Jurkat, Clone E6-1 (cell line): Measurements from ENCODE around the gene RBMS3.

Experiments
- DNase-seq: peaks from one replicate; pipeline ENCODE4 v3.0.0-alpha.2; 2011; ENCODE audit warnings: low read depth, low spot score
- H3K4me3 ChIP-seq: 2 replicates; pipeline ENCODE4 v1.5.1; 2011; ENCODE audit warnings: mild to moderate bottlenecking, low read length, control low read depth, moderate library complexity

The RBMS3 gene

DNA sequence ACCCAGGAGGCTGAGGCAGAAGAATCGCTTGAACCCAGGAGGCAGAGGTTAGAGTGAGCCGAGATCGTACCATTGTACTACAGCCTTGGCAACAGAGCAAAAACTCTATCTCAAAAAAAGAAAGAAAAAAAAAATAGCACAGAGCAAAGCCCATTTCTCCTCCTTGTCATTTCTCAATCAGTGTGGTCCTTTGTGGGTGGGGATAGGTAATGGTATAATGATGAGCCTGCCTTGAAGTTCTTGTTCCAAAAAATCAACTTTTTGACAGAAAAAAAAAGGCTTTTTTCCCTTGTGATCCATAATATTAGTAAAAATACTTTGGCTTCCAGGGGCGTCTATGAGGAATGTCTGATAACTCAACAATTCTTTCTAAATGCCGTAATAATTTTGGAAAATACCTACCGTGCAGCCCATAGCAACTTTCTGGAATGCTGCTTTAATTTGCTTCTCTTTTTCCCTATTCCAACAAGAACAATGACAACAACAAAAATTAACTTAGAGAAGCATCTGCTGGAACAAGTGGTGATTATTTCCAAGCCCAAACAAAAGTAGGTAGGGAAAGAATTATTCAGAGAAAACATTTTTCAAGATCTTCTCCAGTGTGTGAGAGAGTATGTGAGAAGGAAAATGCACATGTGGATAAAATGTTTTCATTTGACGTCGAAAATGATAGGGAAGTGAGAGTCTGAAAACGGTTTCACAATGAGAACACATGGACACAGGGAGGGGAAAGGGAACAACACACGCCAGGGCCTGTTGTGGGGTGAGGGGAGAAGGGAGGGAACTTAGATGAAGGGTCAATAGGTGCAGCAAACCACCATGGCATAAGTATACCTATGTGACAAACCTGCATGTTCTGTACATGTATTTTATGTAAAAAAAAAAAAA lies 337.8 kb downstream of the RBMS3 start:
- H3K4me3 ChIP-seq = no peak overlapping the region

DNA sequence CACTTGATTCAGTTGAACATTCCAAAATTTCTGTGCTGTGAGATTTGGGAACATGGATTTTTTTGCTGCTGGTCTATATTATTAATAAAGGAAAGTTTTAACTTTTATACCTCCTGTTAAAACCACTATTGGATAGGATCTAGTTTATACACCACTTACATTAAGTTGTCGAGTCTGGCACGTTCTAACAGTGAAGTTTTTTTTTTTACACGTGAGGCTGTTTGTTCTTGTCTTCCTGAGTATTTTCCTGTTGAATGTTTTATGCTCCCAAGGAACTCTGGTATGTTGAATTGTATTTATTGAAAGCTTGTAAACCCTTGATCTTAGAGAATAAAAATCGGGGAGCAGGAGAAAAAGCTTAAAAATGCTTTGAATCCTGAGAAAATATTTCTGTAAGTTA lies 338.8 kb downstream of the RBMS3 start:
- DNase-seq = no peak
- no peak overlapping the region for H3K4me3 ChIP-seq

More for the DNA sequence above, 337.8 kb downstream of the RBMS3 start:
- DNase-seq = no peak

DNA sequence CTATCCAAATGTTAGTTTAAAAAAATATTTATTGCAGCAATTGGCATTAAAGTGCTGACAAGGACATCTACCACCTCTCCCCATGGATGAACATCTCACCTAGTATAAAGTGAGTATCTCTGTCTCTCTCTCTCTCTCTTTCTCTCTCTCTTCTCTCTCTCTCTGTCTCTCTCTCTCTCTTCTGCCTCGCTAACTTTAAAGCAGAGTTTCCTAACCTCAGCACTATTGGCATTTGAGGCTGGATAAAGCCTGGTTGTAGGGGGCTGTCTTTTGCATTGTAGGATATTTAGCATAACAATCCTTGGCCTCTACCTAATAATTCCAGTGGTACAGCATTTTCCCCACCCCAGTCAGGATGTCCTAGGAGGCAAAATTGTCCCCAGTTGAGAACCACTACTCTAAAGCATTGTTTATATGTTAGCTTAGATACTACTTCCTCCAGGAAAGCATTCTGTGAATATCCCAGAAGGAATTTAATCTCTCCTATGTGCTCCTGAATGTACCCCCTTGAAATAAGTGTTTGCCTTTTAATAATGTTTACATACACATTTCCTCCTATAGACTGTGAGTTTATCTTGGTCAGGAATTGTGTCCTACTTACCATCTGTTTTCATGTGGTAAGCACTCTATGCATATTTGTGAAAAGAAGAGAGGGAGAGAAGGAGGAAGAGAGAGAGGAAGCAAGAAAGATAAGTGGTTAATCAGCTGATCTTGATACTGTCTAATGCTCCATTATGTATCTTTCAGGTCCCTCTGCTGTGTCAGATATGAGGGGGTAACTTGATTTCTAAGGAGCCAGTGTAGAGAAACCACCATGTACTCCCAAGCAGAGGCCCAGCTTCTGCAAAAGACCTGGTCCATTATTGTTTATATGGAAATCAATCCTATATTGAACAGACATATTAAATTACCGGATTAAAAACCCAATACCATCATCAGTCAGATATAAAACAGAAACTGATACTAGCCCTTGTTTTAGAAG lies 346.6 kb downstream of the RBMS3 start:
- H3K4me3 ChIP-seq = no peak overlapping the region
- no peak for DNase-seq

DNA sequence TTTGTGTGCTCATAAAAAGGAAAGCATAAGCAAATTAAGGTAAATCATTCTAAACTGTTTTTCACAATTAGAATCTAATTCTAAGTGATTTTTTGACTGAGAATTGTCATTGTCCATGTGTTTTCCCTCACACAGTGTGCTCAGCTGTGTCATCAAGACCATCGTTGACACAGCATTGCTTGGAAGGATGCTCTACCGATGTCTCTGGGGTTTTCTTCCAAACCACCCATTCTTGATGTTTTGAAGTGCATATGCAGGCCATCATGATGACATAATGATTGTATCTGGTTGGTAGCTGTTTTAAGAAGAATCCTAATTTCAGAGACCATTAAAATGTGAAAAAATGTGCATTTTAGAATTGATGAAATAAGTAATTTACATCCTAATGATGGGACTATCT lies 347.9 kb downstream of the RBMS3 start:
- no peak for DNase-seq
- no peak overlapping the region for H3K4me3 ChIP-seq

DNA sequence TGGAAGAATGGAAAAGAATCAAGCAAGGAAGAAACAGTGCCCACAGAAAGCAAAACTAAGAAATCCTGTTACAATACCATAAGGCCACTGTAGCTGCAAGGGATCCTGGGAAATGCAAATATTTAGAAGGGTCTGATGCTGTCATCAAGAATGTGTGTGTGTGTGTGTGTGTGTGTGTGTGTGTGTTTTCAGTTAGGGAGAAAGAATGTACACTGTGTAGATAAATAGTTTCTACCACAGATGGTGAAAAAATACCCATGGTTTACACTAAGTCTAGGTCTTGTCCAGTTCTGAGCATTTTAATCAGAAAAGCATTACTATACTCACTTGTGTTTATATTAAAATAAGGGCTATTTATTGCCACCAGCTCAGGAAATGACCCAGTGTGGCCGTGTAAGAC lies 355.0 kb downstream of the RBMS3 start:
- H3K4me3 ChIP-seq = no peak overlapping the region
- no peak for DNase-seq

DNA sequence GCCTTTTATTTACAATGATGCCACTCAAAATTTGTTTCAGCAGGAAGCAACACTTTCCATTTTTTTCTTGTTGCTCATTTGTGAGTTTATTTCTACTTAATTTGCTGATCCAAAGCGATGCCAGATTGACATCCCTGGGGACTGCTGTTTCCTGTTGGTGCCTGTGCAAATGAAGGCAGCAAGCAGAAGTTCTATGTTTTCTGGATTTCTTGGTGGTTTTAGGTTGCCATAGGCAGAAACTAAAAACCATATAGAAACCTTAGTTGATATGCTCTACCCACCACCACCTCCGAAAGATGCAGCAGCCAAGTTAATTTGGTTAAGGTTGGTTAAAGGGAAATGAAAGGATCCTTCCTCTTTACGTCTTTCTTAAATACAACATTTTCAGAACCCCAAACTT lies 356.2 kb downstream of the RBMS3 start:
- H3K4me3 ChIP-seq = no peak overlapping the region
- no peak for DNase-seq

DNA sequence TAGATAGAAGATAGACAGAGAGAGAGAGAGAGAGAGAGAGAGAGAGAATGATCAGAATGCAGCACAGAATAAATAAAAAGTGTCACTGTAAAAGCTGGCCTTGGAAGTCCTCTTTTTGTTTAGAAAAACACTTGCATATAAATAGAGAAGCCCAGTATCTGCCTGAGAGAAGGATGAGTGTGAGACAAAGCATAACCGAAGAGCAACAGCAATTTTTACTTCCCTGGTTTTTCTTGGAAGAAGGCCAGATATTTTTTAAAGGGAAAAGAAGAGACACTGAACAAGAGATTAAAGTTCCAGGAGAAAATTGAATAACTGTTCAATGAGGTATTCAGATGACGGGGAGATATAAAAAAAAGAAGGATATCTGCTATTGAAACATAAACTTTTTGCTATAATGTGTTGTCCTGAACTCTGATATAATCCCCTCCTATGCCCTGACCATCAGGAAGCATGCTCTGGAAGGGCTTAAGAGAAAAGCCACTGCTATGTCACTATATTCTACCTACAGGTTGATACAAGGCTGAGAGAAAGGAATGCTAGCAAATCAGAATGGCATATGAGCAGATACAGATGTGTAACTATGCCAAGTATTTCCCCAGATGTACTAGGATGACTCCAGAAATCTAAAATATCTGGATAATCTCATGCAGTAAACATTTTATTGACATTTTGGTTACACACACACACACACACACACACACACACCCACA lies 358.9 kb downstream of the RBMS3 start:
- no peak overlapping the region for H3K4me3 ChIP-seq
- DNase-seq = no peak

DNA sequence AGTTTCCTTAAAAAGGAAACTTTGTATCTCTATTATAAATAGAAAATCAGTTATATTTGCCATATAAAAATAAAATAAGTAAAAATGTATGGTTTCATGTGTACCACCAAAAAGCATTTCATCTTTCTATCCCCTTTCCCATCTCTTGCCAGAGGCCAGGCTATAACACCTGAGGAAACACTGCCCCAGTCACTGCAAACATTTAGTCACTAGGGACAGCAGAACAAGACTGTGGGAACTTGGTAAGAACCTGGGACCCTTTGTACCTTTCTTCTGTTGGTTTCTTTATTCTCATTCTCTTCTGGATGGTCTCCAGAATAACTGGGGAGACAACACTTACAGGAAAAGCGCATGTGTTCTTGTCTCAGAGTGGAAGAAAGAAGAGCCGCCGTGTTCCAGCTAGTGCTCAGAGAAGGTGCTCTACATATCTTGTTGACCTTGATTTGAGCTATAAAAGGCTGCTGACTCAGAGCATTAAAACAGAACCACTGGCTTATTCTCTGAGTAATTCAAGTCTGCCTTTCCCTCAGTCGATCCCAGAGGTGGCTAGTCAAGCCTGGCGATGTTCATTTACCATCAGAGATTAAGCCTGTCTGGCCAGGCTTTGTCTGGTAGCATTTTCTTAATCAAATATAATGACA lies 361.6 kb downstream of the RBMS3 start:
- H3K4me3 ChIP-seq = no peak overlapping the region
- DNase-seq = no peak

DNA sequence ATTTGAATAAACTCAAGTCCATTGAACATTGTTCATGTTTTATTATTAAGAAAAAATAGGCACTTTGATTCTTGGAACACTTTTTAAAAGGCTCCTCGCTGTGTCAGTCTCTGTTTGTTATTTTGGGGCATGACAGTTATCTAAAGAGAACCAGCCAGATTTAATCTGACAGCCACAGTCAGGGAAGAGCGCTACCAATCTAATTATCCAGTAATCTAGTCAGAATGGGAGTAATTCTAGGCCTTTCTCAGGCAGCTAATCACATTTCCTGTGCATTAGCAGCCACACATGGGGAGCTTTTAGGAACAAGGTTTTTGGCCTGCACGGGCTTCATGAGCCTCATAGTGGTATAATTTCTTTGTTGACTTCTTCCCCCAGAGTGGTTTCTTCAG lies 362.2 kb downstream of the RBMS3 start:
- no peak for DNase-seq
- no peak overlapping the region for H3K4me3 ChIP-seq

DNA sequence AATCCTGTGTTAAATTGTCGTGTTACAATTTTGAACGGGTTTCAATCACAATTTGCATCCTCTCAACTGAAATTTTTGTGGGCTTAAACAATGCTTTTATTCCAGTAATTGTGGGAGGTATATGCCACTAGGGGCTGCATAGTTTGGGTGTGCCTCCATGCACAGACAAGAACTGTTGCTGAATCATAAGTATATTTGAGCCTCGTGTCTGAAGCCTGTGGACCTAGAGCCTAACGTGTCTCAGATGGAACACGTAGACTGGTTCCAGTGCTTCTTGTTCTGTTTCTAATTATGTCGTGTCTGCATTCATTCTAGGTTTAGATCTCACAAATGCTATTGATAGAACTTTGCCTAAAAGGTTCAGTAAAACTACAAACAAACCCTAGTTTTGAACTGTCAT lies 363.4 kb downstream of the RBMS3 start:
- no peak for DNase-seq
- H3K4me3 ChIP-seq = no peak overlapping the region

DNA sequence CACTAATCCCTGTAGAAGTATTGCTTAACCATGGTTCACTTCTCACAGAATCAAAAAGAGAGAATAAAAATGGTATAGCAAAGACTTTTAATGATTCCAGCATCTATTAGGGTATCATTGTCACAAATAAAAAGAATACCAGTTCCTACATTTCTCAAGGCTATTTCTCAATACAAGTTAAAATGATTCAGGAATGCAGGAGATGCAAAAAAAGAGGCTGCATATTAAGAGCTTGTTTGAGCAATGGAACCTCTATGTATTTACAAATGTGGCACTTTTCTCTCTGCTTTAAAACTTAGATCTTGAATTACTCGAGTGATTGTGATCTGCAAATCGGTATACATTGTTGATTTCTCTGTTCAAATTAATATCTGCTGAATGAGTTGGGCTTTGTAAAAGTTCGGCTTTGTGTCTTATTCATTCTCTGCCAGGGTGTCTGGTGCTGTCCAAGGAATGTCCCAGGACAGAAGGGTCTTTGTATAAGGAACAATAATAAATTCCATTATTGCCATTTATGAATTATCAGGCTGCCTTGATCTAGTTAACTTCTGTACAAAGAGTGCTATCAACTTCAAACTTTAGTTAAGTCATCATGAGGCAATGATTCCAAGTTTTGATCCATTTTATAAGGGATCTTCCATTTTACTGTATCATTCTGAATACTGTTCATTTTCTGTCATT lies 364.2 kb downstream of the RBMS3 start:
- no peak for DNase-seq
- no peak overlapping the region for H3K4me3 ChIP-seq

DNA sequence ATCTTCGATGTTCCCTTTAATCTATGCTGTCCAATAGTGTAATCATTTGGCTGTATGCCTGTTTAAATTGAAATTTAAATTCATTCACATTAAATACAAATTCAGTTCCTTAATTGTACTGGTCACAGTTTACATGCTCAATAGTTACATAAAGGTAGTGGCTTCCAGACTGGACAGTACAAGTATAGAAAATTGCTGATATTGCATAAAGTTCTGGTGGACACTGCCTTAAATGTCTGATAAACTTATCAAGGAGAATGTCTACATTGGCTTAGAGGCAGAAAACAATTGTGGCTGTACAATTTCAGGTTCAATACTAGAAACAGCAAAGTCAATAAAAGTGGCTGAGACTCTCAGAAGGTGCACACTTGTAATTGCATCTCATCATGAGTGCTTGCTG lies 365.2 kb downstream of the RBMS3 start:
- no peak for DNase-seq

DNA sequence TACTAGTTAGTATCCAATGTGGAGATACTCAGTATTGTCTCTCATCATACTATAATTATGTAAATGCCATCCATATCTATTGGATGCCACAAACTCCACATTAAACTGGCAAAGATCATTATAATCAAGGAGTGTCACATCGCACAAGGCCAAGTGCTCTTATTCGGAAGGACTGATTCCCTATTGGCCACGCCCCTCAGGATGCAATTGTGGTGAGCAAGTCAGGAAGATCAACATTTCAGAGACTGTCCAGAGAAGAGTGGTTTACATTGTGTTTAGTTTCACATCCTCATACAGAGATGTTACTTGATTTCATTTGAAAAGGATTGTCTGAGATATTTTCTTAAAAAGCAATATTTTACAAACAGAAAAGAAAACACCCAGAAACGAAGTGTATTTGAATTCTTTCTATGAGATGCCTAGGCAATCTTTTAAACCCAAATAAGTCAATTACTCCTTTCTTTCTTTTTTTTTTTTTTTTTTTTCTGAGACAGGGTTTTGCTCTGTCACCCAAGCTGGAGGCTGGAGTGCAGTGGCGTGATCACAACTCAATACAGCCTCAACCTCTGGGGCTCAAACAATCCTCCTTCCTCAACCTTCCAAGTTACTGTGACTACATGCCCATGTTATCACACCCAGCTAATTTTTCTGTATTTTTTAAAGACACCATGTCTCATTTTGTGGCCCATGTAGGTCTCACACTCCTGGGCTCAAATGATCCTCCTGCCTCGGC lies 369.1 kb downstream of the RBMS3 start:
- H3K4me3 ChIP-seq = no peak overlapping the region
- DNase-seq = no peak

More for the DNA sequence above, 365.2 kb downstream of the RBMS3 start:
- no peak overlapping the region for H3K4me3 ChIP-seq

DNA sequence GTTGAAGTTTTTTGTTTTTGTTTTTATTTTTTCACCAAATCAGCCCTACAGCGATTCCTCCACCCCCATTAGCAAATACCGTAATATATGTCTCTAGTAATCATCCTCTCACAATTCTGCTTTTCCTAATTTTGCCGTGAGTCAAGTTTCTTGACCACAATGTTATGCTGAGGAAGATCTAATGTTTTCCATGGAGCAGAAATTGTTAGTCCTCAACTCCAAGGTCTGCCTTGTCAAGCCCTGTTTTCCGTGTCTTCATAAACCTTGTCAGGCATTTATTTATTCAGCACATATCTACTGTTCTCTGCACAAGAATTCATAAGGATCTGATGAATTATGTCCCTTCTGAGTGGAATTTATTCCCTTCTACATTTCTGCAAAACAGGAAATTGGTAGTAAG lies 372.8 kb downstream of the RBMS3 start:
- no peak overlapping the region for H3K4me3 ChIP-seq
- no peak for DNase-seq

DNA sequence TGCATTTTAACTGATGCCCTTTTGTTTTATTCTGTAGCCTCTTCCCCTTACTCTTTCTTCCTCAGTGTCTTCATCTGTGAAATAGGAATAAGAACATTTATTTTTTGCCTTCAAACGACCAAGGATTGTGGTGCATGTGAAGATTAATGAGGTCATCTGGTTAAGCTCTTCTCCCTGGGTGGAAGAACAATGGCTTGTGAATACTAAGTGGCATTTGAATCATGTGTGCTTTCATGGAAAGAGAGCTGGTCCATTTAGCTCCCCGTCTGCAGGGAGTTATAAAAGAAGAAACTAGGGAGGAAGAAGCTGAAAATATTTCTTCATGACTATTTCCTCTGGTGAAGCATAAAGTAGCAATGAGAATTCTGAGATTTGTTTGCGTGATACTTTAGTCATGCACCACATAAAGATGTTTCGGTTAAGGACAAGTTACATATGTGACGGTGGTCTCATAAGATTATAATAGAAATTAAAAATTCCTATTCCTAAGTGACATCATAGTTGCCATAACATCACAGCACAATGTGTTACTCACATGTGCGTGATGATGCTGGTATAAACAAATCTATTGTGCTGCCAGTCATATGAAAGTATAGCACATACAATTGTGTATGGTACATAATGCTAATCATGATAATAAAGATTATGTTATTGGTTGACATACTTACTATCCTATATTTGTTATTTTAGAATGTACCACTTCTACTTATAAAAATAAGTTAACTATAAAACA lies 374.3 kb downstream of the RBMS3 start:
- DNase-seq = no peak

DNA sequence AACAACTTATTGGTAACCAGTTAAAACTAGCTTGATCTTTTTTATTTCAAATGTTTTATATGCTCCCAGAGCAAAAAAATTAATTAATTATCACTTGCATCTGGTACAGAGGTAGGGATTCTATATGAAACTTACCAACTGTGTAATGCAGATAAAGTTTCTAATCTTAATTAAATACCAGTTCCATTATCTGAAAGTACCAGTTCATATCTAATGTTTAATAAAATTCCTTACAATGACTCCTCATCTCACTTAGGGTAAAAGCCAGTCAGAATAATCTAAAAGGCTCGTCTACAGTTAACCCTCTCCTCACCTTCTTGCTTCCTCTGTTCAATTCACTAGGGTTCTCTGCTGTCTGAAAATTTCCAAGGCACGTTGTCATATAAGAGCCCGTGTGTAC lies 384.8 kb downstream of the RBMS3 start:
- H3K4me3 ChIP-seq = no peak overlapping the region
- DNase-seq = no peak

More for the DNA sequence above, 374.3 kb downstream of the RBMS3 start:
- no peak overlapping the region for H3K4me3 ChIP-seq

DNA sequence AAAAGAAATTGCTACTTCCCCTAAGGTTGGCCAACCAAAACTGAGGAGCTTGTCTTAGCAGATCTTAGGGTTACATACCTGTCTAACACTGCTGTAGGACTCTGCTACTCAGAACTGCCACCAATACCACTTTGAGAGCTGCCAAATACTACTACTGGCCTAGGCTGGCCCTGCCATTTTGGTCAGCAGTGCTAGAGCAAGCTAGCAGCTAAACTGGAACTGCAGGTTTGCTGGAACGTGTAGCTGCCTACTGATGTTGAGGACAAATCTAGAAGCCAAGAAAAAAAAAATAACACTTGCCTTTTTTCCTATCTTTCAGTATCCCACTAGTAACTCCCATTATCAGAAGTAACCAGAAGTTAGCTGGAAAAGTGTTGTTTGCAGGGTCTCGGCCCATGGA lies 387.4 kb downstream of the RBMS3 start:
- DNase-seq = no peak
- H3K4me3 ChIP-seq = no peak overlapping the region
